GM19035 (cell line): ENCODE results near the gene POMGNT1.
"Not testable (repeated sequence)": the region's sequence is repeated elsewhere in the genome, so short reads cannot be mapped to it uniquely, and the experiment has no call there.

Source experiments
- ATAC-seq: cut with Tn5 transposase; IDR thresholded peaks from one replicate; pipeline ENCODE4 v1.9.1; 2021; ENCODE audit not compliant: unreplicated experiment

POMGNT1 gene

DNA sequence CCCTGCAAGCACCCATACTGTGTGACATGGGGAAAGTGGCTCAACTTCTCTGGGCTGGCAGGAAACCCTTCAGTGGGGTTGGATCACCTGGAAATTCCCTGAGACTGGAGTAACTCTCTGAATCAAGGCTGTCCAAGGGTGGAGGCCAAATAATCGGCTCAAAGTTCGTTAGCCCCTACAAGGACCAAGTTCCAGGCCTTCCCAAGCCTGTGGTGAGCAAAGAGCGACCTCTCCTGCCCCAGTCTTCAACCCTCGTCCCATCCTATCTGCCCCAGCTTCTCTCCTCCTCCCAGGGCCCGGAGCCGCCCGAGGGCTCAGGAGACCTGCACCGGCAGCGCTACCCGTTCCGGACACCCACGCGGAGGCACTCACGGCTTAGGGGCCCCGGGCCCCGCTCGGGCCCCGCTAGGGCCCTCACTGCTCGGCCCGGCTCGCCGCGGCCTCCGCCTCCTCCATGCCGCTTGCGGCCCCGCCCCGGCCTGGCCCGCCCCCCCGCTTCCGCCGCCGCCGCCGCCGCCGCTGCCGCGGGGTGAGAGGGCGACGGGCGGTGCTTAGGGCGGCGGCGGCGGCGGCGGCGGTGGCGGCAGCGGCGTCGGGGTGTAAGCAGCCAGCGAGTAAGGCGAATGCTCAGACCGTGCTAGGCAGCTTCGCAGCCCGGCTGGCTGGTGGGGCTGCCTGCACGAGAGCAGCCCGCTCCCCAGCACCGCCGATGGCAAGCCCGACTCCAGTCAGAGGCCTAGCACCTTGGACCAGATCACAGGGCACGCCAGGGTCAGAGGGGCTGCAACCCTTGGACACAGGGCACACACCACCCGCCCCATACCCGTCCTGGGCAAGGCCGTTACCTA, at the start of gene POMGNT1:
TSS of gene POMGNT1 (minus strand) at position 471 of the 848 bp plus-strand sequence. CDS start 613 bp downstream, outside the sequence.
- ATAC-seq = peak; percentile 81

DNA sequence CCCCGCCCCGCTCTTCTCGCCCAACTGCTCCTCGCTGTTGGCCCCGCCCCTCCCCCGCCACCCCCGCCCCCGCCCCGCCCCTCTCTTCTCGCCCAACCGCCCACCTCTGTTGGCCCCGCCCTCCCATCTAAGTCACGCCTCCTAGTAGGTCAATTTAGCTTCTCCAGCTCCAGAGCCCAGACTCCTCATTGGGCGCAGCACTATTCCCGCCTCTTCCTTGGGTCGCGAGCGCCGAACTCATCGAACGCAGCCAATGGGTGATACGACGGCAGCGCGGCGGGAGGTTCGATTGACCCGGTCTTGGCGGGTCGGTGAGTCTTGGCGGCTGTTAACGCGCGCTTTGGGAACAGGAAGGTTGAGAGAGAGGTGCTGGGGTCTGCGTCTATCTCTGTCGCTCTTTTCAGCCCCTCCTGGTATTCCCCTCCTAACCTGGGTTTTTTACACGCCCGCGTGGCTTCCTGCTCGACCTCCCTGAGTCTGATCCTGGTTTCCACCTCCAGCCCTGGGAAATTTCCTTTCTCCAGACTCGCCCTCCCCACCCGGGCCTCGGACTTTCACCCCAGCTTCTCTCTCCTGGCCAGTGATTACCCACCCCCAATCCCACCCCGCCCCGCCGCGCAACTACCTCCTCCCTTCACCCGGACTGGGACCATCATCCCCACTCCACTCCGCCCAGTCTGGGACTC, 49.3 kb upstream of the POMGNT1 start, which contains the start of gene RAD54L:
TSS of gene RAD54L (plus strand) at position 328 of the 686 bp plus-strand sequence. CDS start 643 bp downstream, outside the sequence.
- ATAC-seq = peak; percentile 93

DNA sequence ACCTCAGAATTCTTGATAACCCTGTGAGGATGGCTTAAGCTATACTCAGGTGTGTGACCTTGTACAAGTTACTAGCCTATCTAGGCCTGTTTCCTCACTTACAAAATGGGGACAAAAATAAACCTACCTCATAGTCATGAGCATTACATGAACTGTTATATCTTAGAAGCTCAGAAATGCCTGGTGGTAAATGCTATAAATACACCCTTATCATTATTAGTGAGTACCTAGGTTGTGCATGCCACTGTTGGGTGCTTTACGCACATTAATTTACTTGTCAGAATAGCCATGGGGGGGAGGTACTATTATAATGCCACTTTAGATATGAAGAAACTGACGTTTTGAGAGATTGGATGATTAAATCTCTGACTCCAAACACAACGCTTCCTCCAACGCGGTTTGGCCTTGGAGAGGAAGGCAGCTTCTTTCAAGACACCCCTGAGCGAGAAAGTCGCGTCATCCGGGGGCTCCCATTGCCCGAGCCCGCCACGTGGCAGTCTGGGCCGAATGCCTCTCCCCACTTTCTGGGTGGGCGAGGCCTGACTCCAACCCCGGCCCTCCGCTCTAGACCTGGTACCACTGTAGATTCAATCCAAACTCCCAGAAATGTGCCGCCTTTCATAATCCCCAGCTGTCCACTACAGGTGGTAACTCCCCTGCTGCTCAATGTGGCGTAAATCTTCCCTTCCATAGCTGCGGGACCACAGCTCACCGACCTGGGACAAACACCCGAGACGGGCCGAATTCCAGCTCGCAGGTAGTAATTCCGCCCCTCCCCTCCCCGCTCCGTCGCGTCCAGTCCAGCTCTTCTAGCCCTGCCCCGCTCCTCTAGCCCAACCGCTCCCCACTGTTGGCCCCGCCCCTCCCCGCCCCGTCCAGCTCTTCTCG, 48.6 kb upstream of the POMGNT1 start:
- peak; percentile 61 for ATAC-seq

DNA sequence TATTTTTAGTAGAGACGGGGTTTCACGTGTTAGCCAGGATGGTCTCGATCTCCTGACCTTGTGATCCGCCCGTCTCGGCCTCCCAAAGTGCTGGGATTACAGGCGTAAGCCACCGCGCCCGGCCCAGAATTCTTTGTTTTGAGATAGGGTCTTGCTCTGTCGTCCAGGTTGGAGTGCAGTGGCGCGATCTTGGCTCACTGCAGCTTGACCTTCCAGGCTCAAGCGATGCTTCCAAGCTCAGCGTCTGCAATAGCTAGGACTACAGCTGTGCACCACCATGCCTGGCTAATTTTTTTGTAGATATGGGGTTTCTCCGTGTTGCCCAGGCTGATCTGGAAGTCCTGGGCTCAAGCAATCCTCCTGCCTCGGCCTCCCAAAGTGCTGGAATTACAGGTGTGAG, 47.9 kb upstream of the POMGNT1 start:
- not testable (repeated sequence) for ATAC-seq

- ATAC-seq = no peak
These were observed 46.6 kb upstream of the POMGNT1 start for GRCh38 chr1:46244656-46245371.

DNA sequence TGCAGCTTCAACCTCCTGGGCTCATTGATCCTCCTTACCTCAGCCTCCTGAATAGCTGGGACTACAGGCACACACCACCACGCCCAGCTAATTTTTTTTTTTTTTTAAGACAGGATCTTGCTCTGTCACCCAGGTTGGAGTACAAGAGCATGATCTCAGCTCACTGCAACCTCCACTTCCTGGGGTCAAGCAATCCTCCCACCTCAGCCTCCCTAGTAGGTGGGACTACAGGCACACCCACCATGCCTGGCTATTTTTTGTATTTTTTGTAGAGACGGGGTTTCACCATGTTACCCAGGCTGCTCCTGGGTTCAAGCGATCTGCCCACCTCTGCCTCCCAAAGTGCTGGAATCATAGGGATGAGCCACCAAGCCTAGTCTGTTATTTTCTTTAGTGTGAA, 45.6 kb upstream of the POMGNT1 start:
- not testable (repeated sequence) for ATAC-seq

DNA sequence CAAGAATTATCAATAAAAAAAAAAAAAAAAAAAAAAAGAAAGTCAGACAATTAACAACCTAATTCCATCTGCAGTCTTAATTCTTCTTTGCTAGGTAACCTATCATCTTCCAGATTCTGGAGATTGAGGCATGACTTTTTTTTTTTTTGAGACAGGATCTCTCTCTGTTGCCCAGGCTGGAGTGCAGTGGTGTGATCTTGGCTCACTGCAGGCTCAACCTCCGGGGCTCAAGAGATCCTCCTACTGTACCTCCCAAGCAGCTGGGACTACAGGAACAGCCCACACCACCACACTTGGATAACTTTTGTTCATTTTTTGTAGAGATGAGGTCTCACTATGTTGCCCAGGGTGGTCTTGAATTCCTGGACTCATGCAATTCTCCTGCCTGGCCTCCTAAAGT, 44.7 kb upstream of the POMGNT1 start:
- no peak for ATAC-seq

DNA sequence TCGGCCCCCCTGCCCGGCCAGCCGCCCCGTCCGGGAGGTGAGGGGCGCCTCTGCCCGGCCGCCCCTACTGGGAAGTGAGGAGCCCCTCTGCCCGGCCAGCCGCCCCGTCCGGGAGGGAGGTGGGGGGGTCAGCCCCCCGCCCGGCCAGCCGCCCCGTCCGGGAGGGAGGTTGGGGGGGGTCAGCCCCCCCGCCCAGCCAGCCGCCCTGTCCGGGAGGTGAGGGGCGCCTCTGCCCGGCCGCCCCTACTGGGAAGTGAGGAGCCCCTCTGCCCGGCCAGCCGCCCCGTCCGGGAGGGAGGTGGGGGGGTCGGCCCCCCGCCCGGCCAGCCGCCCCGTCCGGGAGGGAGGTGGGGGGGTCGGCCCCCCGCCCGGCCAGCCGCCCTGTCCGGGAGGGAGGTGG, 43.5 kb upstream of the POMGNT1 start:
- ATAC-seq = not testable (repeated sequence)

GRCh38 chr1:46238865-46239264, 40.6 kb upstream of the POMGNT1 start:
- not testable (repeated sequence) for ATAC-seq

DNA sequence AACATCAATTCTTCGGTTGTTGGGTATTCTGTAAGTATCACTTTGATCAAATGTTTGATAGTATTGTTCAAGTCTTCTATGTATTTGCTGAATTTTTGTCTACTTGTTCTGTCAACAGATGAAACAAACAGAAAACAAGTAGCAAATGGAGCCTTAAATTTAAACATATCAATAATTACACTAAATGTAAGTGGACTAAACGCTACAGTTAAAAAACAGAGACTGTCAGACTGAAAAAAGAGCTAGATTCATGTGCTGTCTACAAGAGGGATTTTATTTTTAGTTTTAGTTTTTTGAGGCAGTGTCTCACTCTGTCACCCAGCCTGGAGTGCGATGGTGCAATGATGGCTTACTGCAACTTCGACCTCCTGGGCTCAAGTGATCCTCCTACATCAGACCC, 38.6 kb upstream of the POMGNT1 start:
- ATAC-seq = no peak

- not testable (repeated sequence) for ATAC-seq
These were observed 33.0 kb upstream of the POMGNT1 start for GRCh38 chr1:46231231-46231630.

GRCh38 chr1:46224966-46225365, 26.7 kb upstream of the POMGNT1 start:
- no peak for ATAC-seq

GRCh38 chr1:46223472-46223943, 25.3 kb upstream of the POMGNT1 start:
- ATAC-seq = peak; percentile 73

- not testable (repeated sequence) for ATAC-seq
These were observed 24.8 kb upstream of the POMGNT1 start for GRCh38 chr1:46223055-46223454.

DNA sequence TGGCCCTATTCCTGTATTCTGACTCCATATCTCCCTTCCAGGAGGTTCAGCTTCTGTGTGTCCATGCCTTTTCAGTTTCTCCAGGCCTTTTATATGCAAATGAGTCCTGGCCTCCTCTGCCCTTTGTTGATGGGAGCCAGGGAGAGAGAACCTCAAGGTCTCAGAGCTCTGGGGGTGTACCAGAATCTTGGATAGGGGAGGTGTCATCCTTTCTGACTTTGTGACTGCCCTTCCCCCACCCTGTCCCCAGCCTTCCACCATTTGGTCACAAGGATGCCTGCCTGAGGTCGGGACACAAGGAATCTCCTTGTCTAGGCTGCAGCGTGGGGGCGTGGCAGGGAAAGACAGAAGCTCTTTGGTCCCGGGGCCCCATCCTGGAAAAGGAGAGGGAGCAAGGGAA, 23.5 kb upstream of the POMGNT1 start:
- no peak for ATAC-seq

GRCh38 chr1:46220808-46221207, 22.6 kb upstream of the POMGNT1 start:
- no peak for ATAC-seq

DNA sequence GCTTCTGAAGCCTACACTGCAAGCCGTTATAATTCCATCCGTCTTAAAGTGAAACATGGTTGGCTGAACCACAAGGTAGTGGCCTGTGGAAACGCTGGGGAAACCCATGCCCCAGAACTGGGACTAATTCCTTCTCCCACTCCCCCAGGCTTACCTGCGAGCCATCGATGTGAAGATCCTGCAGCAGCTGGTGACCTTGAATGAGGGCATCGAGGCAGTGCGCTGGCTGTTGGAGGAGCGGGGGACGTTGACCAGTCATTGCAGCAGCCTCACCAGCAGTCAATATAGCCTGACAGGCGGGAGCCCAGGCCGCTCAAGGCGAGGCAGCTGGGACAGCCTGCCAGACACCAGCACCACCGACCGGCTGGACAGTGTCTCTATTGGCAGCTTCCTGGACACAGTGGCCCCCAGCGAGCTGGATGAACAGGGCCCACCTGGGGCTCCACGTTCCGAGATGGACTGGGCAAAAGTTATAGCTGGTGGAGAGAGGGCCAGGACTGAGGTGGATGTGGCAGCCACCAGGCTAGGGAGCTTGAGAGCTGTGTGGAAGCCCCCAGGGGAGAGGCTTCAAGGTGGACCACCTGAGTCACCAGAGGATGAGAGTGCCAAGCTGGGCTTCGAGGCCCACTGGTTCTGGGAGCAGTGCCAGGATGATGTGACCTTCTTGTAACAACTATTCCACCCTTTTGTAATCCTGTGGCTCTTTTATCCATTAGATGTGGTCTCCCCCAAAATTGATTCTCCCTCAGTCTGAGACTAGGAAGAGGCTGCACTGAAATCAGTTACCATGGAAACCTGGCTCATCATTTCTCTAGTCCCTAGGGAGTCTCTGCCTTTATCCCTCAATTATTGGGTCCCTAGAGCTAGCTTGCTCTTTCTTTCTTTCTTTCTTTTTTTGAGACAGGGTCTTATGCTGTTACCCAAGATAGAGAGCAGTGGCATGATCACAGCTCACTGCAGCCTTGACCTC, 21.6 kb upstream of the POMGNT1 start:
- no peak for ATAC-seq

GRCh38 chr1:46218443-46218842, 20.2 kb upstream of the POMGNT1 start:
- no peak for ATAC-seq

- no peak for ATAC-seq
These were observed 17.3 kb upstream of the POMGNT1 start for GRCh38 chr1:46215504-46215903.
